Activated CD8-positive, alpha-beta T cell treated with anti-CD3 and anti-CD28 coated beads for 36 hours (primary cell): ENCODE results near the gene OR6X1. TPM values are rescaled to one million over a fixed set of nuclear protein-coding genes. Genes with fewer than 3 reads are reported as not detected.

Experiments
- ATAC-seq: fragments of 200-7000 bp; cut with Tn5 transposase; one replicate; pipeline ENCODE4 v1.10.0; 2021; ENCODE audit warnings: mild to moderate bottlenecking, moderate library complexity
- CTCF ChIA-PET: fragments of 350-600 bp; sonication (Branson Sonifier 250); formaldehyde crosslinking; loops from one replicate; lab custom pipeline; 2021; ENCODE audit warnings: antibody characterized with exemption; lab: Charles Lee
- POLR2A ChIA-PET: fragments of 350-600 bp; sonication (Branson Sonifier 250); formaldehyde crosslinking; loops from one replicate; lab custom pipeline; 2021; ENCODE audit warnings: antibody characterized with exemption; lab: Charles Lee
- DNase-seq: peaks from one replicate; pipeline ENCODE4 v3.0.0-alpha.2; 2020
- H3K27ac Mint-ChIP-seq: one replicate; pipeline ENCODE4 v1.8.0; 2021; ENCODE audit warnings: mild to moderate bottlenecking, mixed read lengths
- H3K27me3 Mint-ChIP-seq: one replicate; pipeline ENCODE4 v1.8.0; 2021; ENCODE audit warnings: mixed read lengths
- H3K36me3 Mint-ChIP-seq: one replicate; pipeline ENCODE4 v1.8.0; 2021; ENCODE audit warnings: low read depth, mixed read lengths
- H3K4me1 Mint-ChIP-seq: one replicate; pipeline ENCODE4 v1.8.0; 2021; ENCODE audit warnings: low read depth, mixed read lengths
- H3K4me3 Mint-ChIP-seq: one replicate; pipeline ENCODE4 v1.8.0; 2021; ENCODE audit warnings: mild to moderate bottlenecking, moderate library complexity, mixed read lengths
- H3K9me3 Mint-ChIP-seq: one replicate; pipeline ENCODE4 v1.8.0; 2021; ENCODE audit warnings: mixed read lengths
- intact Hi-C: fragments of 100-400 bp; cut with micrococcal nuclease; formaldehyde crosslinking; loops from one replicate; pipeline ENCODE4 v1.10.0; 2022
- total RNA-seq, 2 experiments: library from RNA; stranded (reverse); gene quantifications; one replicate each; pipeline ENCODE4 v1.2.3, GENCODE V29; 2021
- TF ChIP-seq, protein P1 (sequence below): fragments of 200-600 bp; IDR thresholded peaks from one replicate; pipeline ENCODE4 v1.8.0; 2022; ENCODE audit warnings: antibody characterized with exemption, mild to moderate bottlenecking

OR6X1 gene
- not detected for total RNA-seq

DNA sequence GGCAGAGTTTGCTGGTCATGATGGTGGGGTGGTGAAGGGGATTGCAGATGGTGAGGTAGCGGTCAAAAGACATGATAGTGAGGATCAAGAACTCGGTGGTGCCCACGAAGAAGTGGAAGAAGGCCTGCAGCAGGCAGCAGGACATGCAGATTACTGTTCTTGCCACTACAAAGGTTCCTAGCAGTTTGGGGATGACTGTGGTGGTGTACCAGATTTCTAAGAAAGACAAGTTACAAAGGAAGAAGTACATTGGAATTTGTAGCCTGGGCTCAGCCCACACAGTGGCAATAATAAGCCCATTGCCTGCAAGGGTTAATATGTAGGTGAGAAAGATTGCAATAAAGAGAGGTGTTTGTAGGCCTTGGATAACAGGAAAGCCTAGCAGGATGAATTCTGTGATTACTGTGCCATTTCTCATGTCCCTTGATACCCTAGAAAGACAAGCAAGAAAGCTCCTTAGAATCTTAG, at the start of gene OR6X1:
Gene OR6X1, minus strand, starts transcription at position 418 of the 468 bp plus-strand sequence. Its CDS starts 0 bp downstream, at position 418.
- ChIA-PET CTCF (no interaction called here), POLR2A (no interaction called here)
- ATAC-seq (peak; percentile 27), DNase-seq (no peak)
- no peak within 1 kb of the TSS for H3K4me3 Mint-ChIP-seq
- TF ChIP-seq, protein P1, sequence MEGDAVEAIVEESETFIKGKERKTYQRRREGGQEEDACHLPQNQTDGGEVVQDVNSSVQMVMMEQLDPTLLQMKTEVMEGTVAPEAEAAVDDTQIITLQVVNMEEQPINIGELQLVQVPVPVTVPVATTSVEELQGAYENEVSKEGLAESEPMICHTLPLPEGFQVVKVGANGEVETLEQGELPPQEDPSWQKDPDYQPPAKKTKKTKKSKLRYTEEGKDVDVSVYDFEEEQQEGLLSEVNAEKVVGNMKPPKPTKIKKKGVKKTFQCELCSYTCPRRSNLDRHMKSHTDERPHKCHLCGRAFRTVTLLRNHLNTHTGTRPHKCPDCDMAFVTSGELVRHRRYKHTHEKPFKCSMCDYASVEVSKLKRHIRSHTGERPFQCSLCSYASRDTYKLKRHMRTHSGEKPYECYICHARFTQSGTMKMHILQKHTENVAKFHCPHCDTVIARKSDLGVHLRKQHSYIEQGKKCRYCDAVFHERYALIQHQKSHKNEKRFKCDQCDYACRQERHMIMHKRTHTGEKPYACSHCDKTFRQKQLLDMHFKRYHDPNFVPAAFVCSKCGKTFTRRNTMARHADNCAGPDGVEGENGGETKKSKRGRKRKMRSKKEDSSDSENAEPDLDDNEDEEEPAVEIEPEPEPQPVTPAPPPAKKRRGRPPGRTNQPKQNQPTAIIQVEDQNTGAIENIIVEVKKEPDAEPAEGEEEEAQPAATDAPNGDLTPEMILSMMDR: no peak
- peaks cover 13% of the 10 kb centered on the region for H3K4me1 Mint-ChIP-seq
- H3K27me3 Mint-ChIP-seq: peaks cover 29% of the 10 kb centered on the region
- intact Hi-C loops: no loop called here
- no peaks in the 10 kb centered on the region for H3K9me3 Mint-ChIP-seq
- no peak within 1 kb of the TSS for H3K27ac Mint-ChIP-seq
- no peaks in the 10 kb centered on the region for H3K36me3 Mint-ChIP-seq

DNA sequence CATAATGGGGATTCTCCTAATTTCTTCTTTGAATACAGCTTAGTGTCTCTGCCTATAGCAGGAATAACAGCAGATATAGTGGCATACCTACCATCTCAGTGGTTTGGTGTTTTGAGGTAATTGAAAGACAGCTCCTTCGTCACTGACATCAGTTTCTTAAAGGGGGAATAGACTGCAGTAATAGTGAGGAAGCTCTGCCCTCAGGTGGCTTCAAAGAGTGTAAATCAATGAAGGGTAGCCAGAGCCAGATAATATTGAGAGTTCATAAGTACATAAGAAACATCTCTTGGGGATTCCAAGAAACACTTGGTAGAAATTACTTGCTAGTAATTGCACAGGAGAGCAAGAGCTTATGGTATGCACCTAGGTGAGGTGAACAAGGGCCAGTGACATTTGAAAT, 47.4 kb upstream of the OR6X1 start:
- intact Hi-C loops: no loop called here
- peaks cover 3% of the 10 kb centered on the region for H3K27me3 Mint-ChIP-seq
- ChIA-PET CTCF (no interaction called here), POLR2A (no interaction called here)
- H3K9me3 Mint-ChIP-seq: no peaks in the 10 kb centered on the region
- DNase-seq (no peak), ATAC-seq (no peak)
- no peaks in the 10 kb centered on the region for H3K36me3 Mint-ChIP-seq
- H3K27ac Mint-ChIP-seq: no peak overlapping the region
- TF ChIP-seq, protein P1: no peak
- no peaks in the 10 kb centered on the region for H3K4me1 Mint-ChIP-seq
- no peak overlapping the region for H3K4me3 Mint-ChIP-seq

- H3K27me3 Mint-ChIP-seq: peaks cover 5% of the 10 kb centered on the region
- intact Hi-C loops: no loop called here
- no peak for DNase-seq
- no peak for ATAC-seq
- no peaks in the 10 kb centered on the region for H3K36me3 Mint-ChIP-seq
- H3K27ac Mint-ChIP-seq: no peak overlapping the region
- H3K4me3 Mint-ChIP-seq: no peak overlapping the region
- TF ChIP-seq, protein P1: no peak
- no peaks in the 10 kb centered on the region for H3K4me1 Mint-ChIP-seq
- no peaks in the 10 kb centered on the region for H3K9me3 Mint-ChIP-seq
- ChIA-PET CTCF (no interaction called here), POLR2A (no interaction called here)
These were observed 45.7 kb upstream of the OR6X1 start for GRCh38 chr11:123800036-123800435.

GRCh38 chr11:123799438-123799837, 45.1 kb upstream of the OR6X1 start:
- H3K4me1 Mint-ChIP-seq: no peaks in the 10 kb centered on the region
- ChIA-PET CTCF (no interaction called here), POLR2A (no interaction called here)
- H3K4me3 Mint-ChIP-seq: no peak overlapping the region
- H3K9me3 Mint-ChIP-seq: no peaks in the 10 kb centered on the region
- no peak for DNase-seq
- TF ChIP-seq, protein P1: no peak
- intact Hi-C loops: no loop called here
- peaks cover 6% of the 10 kb centered on the region for H3K27me3 Mint-ChIP-seq
- no peak overlapping the region for H3K27ac Mint-ChIP-seq
- no peaks in the 10 kb centered on the region for H3K36me3 Mint-ChIP-seq
- no peak for ATAC-seq

- intact Hi-C loops: no loop called here
- ChIA-PET POLR2A (no interaction called here), CTCF (no interaction called here)
- H3K36me3 Mint-ChIP-seq: no peaks in the 10 kb centered on the region
- TF ChIP-seq, protein P1: no peak
- no peaks in the 10 kb centered on the region for H3K4me1 Mint-ChIP-seq
- ATAC-seq: no peak
- no peak for DNase-seq
- H3K9me3 Mint-ChIP-seq: no peaks in the 10 kb centered on the region
- no peak overlapping the region for H3K27ac Mint-ChIP-seq
- peaks cover 10% of the 10 kb centered on the region for H3K27me3 Mint-ChIP-seq
- no peak overlapping the region for H3K4me3 Mint-ChIP-seq
These were observed 44.4 kb upstream of the OR6X1 start for GRCh38 chr11:123798513-123799252.
